SH-SY5Y (cell line): ENCODE data around the gene KCNJ12.

Experiments used
- GATA2 ChIP-seq: IDR thresholded peaks from 2 replicates; pipeline ENCODE4 v1.6.1; 2011; ENCODE audit warnings: mild to moderate bottlenecking, low read depth, low read length
- GATA3 ChIP-seq: IDR thresholded peaks from 2 replicates; pipeline ENCODE4 v1.6.1; 2011; ENCODE audit warnings: low read depth, mild to moderate bottlenecking, low read length, moderate library complexity

DNA sequence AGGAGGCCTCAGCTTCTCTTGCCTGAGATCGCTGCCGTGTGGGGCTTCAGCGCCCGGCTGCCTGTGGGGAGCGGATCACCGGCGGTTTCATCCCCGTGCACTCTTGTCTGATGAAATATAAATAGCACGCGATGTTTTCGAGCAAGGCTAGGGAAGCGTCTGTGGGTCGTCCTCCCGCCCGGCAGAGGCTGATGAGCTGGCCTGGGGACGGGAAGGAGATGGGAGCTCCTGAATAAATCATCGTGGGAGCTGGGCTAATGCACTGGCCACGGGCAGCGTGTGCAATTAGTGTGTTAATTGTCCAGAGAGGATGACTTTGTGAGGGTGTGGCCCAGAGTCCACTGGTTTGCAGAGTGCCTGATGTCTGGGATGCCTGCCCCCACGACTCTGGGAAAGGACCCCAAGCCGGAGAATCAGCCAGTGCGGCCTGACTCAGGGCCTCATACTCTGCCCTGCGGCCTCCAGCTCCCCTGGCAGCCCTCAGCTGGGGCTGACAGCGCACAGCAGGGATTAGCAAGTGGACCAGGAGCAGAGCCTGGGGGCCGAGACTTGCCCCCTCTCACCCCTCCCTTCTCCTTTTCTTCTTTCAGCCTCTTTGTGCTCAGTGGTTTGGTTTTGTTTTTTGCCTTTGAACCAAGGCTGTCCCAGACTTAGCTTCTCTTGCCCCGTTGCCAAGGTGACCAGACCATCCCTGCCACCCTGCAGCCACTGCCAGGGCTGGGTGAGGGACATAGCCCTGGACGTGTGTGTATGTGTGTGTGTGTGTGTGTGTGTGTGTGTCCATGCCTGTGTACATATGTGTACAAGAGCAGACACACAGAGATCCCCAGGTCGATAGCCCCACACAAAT lies 21.4 kb downstream of the KCNJ12 start:
- TF ChIP-seq GATA3, result no peak
- no peak for TF ChIP-seq GATA2
